Memory B cell (primary cell): ENCODE results near the gene TNRC18.
A peak's percentile ranks its signal among the peaks of the same experiment; 100 is the strongest.

ENCODE experiments used
- ATAC-seq: fragments of 150-1000 bp; cut with Tn5 transposase; 2 replicates; pipeline ENCODE4 v1.10.0; 2021; ENCODE audit warnings: low read depth, mild to moderate bottlenecking, moderate library complexity
- DNase-seq, 2 donors: peaks; one replicate each; pipeline ENCODE4 v3.0.0; 2022; ENCODE audit warnings: low spot score in 2 of 2
- H3K27ac Mint-ChIP-seq: one replicate; pipeline ENCODE4 v1.8.0; 2022; ENCODE audit warnings: mild to moderate bottlenecking, moderate library complexity, mixed read lengths
- H3K27me3 Mint-ChIP-seq: one replicate; pipeline ENCODE4 v1.8.0; 2022; ENCODE audit warnings: mixed read lengths
- H3K36me3 Mint-ChIP-seq: one replicate; pipeline ENCODE4 v1.8.0; 2022; ENCODE audit warnings: mild to moderate bottlenecking, mixed read lengths
- H3K4me1 Mint-ChIP-seq: one replicate; pipeline ENCODE4 v1.8.0; 2022; ENCODE audit warnings: mixed read lengths
- H3K4me3 Mint-ChIP-seq: one replicate; pipeline ENCODE4 v1.8.0; 2022; ENCODE audit warnings: mild to moderate bottlenecking, moderate library complexity, mixed read lengths
- H3K9me3 Mint-ChIP-seq: one replicate; pipeline ENCODE4 v1.8.0; 2022; ENCODE audit warnings: mixed read lengths

TNRC18 gene

GRCh38 chr7:5439572-5440496 lies 16.2 kb upstream of the TNRC18 start:
- ATAC-seq (no peak), DNase-seq (no peak)
- peaks cover 2% of the 10 kb centered on the region for H3K9me3 Mint-ChIP-seq
- H3K4me3 Mint-ChIP-seq: no peak overlapping the region
- H3K36me3 Mint-ChIP-seq: peaks cover 8% of the 10 kb centered on the region
- peaks cover 6% of the 10 kb centered on the region for H3K4me1 Mint-ChIP-seq
- no peak overlapping the region for H3K27ac Mint-ChIP-seq
- peaks cover 4% of the 10 kb centered on the region for H3K27me3 Mint-ChIP-seq

DNA sequence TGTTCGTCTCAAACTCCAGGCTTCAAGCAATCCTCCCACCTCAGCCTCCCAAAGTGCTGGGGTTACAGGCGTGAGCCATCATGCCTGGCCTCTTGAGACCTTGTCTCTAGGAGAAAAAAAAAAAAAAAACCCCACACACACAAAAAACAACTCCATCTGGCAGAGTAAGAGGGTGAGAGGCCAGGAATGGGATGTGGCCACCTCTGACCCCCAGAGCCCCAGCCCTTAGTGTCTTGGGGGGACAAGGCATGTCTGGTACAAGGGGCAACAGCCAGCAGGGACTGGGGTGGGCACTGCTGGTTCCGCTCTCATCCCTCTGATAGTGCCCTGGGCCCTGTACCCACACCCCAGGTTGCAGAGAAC lies 15.6 kb upstream of the TNRC18 start:
- Mint-ChIP-seq H3K9me3 (peaks cover 3% of the 10 kb centered on the region), H3K36me3 (peaks cover 8% of the 10 kb centered on the region), H3K4me3 (no peak overlapping the region), H3K4me1 (peaks cover 6% of the 10 kb centered on the region), H3K27ac (no peak overlapping the region), H3K27me3 (peaks cover 6% of the 10 kb centered on the region)
- ATAC-seq (no peak), DNase-seq (no peak)

- Mint-ChIP-seq H3K27me3 (peaks cover 9% of the 10 kb centered on the region), H3K9me3 (peaks cover 6% of the 10 kb centered on the region)
- DNase-seq: no peak
Measured at GRCh38 chr7:5437987-5438386, 14.4 kb upstream of the TNRC18 start.

GRCh38 chr7:5437348-5437892 lies 13.8 kb upstream of the TNRC18 start:
- H3K27me3 Mint-ChIP-seq: peaks cover 10% of the 10 kb centered on the region
- H3K36me3 Mint-ChIP-seq: peaks cover 10% of the 10 kb centered on the region
- no peak overlapping the region for H3K27ac Mint-ChIP-seq
- ATAC-seq: no peak
- no peak for DNase-seq
- peaks cover 6% of the 10 kb centered on the region for H3K9me3 Mint-ChIP-seq
- H3K4me1 Mint-ChIP-seq: peaks cover 6% of the 10 kb centered on the region
- H3K4me3 Mint-ChIP-seq: no peak overlapping the region

More at GRCh38 chr7:5437987-5438386, 14.4 kb upstream of the TNRC18 start:
- H3K4me1 Mint-ChIP-seq: peaks cover 6% of the 10 kb centered on the region
- H3K27ac Mint-ChIP-seq: no peak overlapping the region
- no peak for ATAC-seq
- H3K4me3 Mint-ChIP-seq: no peak overlapping the region
- H3K36me3 Mint-ChIP-seq: peaks cover 10% of the 10 kb centered on the region

GRCh38 chr7:5436003-5436678 lies 12.5 kb upstream of the TNRC18 start:
- Mint-ChIP-seq H3K36me3 (peaks cover 8% of the 10 kb centered on the region), H3K27me3 (peaks cover 17% of the 10 kb centered on the region), H3K27ac (no peak overlapping the region), H3K4me1 (peaks cover 8% of the 10 kb centered on the region), H3K9me3 (peaks cover 6% of the 10 kb centered on the region), H3K4me3 (no peak overlapping the region)
- ATAC-seq: no peak
- no peak for DNase-seq

DNA sequence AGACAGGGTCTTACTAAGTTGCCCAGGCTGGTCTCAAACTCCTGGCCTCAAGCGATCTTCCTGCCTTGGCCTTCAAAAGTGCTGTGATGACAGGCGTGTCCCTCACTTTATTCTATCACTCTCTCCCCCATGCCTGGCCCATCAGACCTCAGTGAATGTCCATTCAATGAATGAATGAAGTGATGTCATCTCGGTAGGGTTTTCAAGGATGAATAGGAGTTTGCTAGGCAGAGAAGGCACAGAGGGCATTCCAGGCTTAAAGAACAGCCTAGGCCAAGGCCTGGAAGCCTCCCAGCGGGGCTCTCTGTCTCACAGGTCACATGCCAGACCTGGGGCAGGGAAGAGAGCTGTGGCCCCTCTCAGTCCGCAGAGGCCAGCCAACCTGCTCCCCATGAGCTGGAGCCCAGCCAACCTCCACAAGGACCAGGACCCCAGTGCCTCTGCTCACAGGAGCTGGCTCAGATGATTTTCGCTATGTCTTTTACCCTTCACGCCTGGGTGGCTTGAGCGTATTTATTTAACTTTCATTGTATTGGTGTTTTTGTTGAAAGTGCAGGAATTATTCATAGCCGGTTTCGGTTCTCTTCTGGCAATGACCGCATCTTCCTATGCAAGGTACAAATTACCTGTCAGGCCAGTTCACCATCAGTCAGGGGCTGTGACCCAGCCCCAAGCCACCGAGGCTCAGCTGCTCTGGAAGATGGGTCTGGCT lies 11.8 kb upstream of the TNRC18 start:
- Mint-ChIP-seq H3K4me1 (peaks cover 8% of the 10 kb centered on the region), H3K27ac (no peak overlapping the region), H3K36me3 (peaks cover 8% of the 10 kb centered on the region), H3K27me3 (peaks cover 19% of the 10 kb centered on the region), H3K4me3 (no peak overlapping the region), H3K9me3 (peaks cover 6% of the 10 kb centered on the region)
- ATAC-seq: peak; percentile 60
- DNase-seq: no peak

DNA sequence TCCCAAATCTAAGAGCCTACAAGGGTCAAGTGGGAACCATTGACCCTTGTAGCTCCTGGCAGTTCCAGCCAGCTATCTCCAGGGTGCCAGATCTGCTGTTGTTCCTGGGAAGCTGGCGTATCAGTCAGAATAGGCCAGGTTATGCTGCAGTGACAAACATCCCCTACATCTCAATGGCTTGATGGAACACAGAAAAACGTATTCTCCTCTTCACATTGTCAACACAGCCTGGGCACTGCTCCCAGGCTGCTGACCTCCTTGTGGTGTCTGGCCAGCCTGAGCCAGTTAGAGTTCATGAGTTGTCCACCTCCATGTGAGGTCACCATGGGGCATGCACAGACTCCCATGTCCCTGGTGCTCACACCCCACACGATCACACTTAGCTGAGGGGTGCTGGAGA lies 9.5 kb upstream of the TNRC18 start:
- H3K9me3 Mint-ChIP-seq: peaks cover 6% of the 10 kb centered on the region
- H3K27me3 Mint-ChIP-seq: peaks cover 27% of the 10 kb centered on the region
- no peak for DNase-seq
- H3K4me3 Mint-ChIP-seq: no peak overlapping the region
- no peak for ATAC-seq
- peaks cover 8% of the 10 kb centered on the region for H3K36me3 Mint-ChIP-seq
- H3K27ac Mint-ChIP-seq: no peak overlapping the region
- H3K4me1 Mint-ChIP-seq: peaks cover 15% of the 10 kb centered on the region

DNA sequence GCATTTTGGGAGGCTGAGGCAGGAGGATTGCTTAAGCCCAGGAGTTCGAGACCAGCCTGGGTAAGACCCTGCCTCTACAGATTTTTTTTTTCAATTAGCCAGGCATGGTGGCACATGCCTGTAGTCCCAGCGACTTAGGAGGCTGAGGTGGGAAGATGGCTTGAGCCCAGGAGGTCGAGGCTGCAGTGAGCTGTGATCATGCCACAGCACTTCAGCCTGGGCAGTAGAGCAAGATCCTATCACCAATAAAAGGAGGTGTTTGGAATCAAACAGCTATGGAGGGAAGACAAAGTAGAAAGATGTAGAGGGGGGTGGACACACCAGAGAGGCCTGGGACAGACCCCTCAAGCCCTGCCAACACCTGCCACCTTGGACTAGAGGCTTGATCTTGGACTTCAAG lies 9.1 kb upstream of the TNRC18 start:
- H3K4me3 Mint-ChIP-seq: no peak overlapping the region
- H3K27ac Mint-ChIP-seq: no peak overlapping the region
- peaks cover 6% of the 10 kb centered on the region for H3K9me3 Mint-ChIP-seq
- peaks cover 8% of the 10 kb centered on the region for H3K36me3 Mint-ChIP-seq
- ATAC-seq (no peak), DNase-seq (no peak)
- peaks cover 27% of the 10 kb centered on the region for H3K27me3 Mint-ChIP-seq
- peaks cover 15% of the 10 kb centered on the region for H3K4me1 Mint-ChIP-seq

- Mint-ChIP-seq H3K4me1 (peaks cover 18% of the 10 kb centered on the region), H3K9me3 (peaks cover 4% of the 10 kb centered on the region), H3K27ac (no peak overlapping the region), H3K27me3 (peaks cover 27% of the 10 kb centered on the region), H3K36me3 (peaks cover 4% of the 10 kb centered on the region), H3K4me3 (no peak overlapping the region)
- DNase-seq (no peak), ATAC-seq (no peak)
Measured at GRCh38 chr7:5431560-5432015, 8.0 kb upstream of the TNRC18 start.

DNA sequence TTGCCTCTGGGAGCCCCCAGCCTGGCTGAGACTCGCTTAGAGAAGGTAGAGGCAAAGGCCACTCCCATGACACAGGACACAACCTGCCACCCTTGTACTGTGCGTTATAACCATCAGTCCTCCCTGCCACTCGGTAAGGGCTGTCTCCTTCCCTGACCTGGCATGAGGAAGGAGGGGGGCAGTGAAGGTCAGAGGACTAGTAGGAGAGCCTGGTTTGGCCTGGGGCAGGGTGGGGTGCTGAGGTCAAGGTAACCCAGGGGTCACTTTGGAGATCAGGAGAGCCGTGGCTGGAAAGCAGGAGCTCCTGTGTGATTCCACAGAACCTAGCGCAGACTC lies 6.9 kb upstream of the TNRC18 start:
- no peak overlapping the region for H3K27ac Mint-ChIP-seq
- peaks cover 4% of the 10 kb centered on the region for H3K9me3 Mint-ChIP-seq
- DNase-seq (no peak), ATAC-seq (no peak)
- H3K4me3 Mint-ChIP-seq: no peak overlapping the region
- H3K4me1 Mint-ChIP-seq: peaks cover 16% of the 10 kb centered on the region
- H3K27me3 Mint-ChIP-seq: peaks cover 28% of the 10 kb centered on the region
- H3K36me3 Mint-ChIP-seq: peaks cover 3% of the 10 kb centered on the region

GRCh38 chr7:5429857-5430611 lies 6.4 kb upstream of the TNRC18 start:
- Mint-ChIP-seq H3K36me3 (peaks cover 3% of the 10 kb centered on the region), H3K27me3 (peaks cover 30% of the 10 kb centered on the region), H3K9me3 (peaks cover 4% of the 10 kb centered on the region), H3K27ac (peak overlapping the region; percentile 5), H3K4me3 (no peak overlapping the region), H3K4me1 (peaks cover 17% of the 10 kb centered on the region)
- ATAC-seq: no peak
- no peak for DNase-seq

DNA sequence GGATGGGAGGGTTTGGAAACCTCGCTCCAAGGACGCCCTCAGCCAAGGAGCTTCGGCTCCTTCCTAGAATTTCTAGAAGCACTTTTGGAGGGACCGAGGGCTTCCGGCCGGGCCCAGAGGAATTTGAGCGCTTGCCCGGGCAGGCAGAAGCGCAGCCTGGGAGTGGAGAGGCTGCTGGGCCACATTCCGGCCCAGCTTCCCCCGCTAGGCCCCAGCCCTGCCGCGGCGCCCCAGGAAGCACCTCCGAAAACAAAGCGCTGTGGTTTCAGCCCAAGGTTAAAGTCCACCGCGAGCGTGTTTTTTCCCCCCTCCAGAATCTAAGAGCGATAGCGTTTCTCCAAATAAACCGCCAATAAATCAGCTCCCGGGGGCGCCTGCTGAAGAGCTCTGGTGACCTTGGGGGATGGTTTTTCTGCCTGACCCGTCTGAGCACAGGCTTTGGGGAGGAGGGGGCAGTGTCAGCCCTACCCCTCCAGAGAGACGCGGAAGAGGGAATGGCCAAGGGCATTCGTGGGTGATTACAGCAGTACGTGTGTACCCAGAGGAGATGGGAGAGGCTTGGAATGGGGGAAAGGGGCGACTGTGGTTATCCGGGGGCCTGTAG lies 5.7 kb upstream of the TNRC18 start:
- H3K4me3 Mint-ChIP-seq: no peak overlapping the region
- peak overlapping the region; percentile 5 for H3K27ac Mint-ChIP-seq
- ATAC-seq: no peak

More for the DNA sequence above, 5.7 kb upstream of the TNRC18 start:
- DNase-seq: peak in 1 of 2 donors; percentile 11
- Mint-ChIP-seq H3K9me3 (peaks cover 4% of the 10 kb centered on the region), H3K4me1 (peaks cover 22% of the 10 kb centered on the region), H3K27me3 (peaks cover 30% of the 10 kb centered on the region), H3K36me3 (peaks cover 3% of the 10 kb centered on the region)
